ENCODE results near the gene SH3PXD2A.
A peak's percentile ranks its signal among the peaks of the same experiment; 100 is the strongest.

Gene SH3PXD2A

GRCh38 chr10:103581499-103581898, 273.9 kb downstream of the SH3PXD2A start:
- no peak for DNase-seq (ENCODE audit: low spot score)

- no peak for DNase-seq (ENCODE audit: low spot score)
These were observed 274.9 kb downstream of the SH3PXD2A start for GRCh38 chr10:103580430-103580829.

GRCh38 chr10:103580011-103580410, 275.4 kb downstream of the SH3PXD2A start:
- no peak for DNase-seq (ENCODE audit: low spot score)

- no peak for DNase-seq (ENCODE audit: low spot score)
These were observed 276.5 kb downstream of the SH3PXD2A start for GRCh38 chr10:103578782-103579382.

GRCh38 chr10:103576862-103577261, 278.5 kb downstream of the SH3PXD2A start:
- DNase-seq (ENCODE audit: low spot score): no peak

GRCh38 chr10:103576076-103576471, 279.3 kb downstream of the SH3PXD2A start:
- DNase-seq (ENCODE audit: low spot score): no peak

- no peak for DNase-seq (ENCODE audit: low spot score)
These were observed 279.8 kb downstream of the SH3PXD2A start for GRCh38 chr10:103575416-103576075.

- DNase-seq (ENCODE audit: low spot score): peak; percentile 35
These were observed 281.0 kb downstream of the SH3PXD2A start for GRCh38 chr10:103574097-103575061.

- no peak for DNase-seq (ENCODE audit: low spot score)
These were observed 282.2 kb downstream of the SH3PXD2A start for GRCh38 chr10:103573205-103573487.

- no peak for DNase-seq (ENCODE audit: low spot score)
These were observed 282.8 kb downstream of the SH3PXD2A start for GRCh38 chr10:103572347-103573204.

GRCh38 chr10:103571656-103571975, 283.8 kb downstream of the SH3PXD2A start:
- DNase-seq (ENCODE audit: low spot score): no peak

- no peak for DNase-seq (ENCODE audit: low spot score)
These were observed 284.3 kb downstream of the SH3PXD2A start for GRCh38 chr10:103570844-103571655.

GRCh38 chr10:103569896-103570295, 285.5 kb downstream of the SH3PXD2A start:
- DNase-seq (ENCODE audit: low spot score): no peak

- no peak for DNase-seq (ENCODE audit: low spot score)
These were observed 286.9 kb downstream of the SH3PXD2A start for GRCh38 chr10:103568505-103568904.

GRCh38 chr10:103566536-103566935, 288.8 kb downstream of the SH3PXD2A start:
- DNase-seq (ENCODE audit: low spot score): no peak

- no peak for DNase-seq (ENCODE audit: low spot score)
These were observed 290.4 kb downstream of the SH3PXD2A start for GRCh38 chr10:103564776-103565520.

- no peak for DNase-seq (ENCODE audit: low spot score)
These were observed 291.3 kb downstream of the SH3PXD2A start for GRCh38 chr10:103564116-103564501.

GRCh38 chr10:103563231-103564115, 291.9 kb downstream of the SH3PXD2A start:
- no peak for DNase-seq (ENCODE audit: low spot score)

GRCh38 chr10:103562383-103562782, 293.0 kb downstream of the SH3PXD2A start:
- DNase-seq (ENCODE audit: low spot score): no peak

GRCh38 chr10:103560886-103561285, 294.5 kb downstream of the SH3PXD2A start:
- no peak for DNase-seq (ENCODE audit: low spot score)
